ENCODE data around the gene NF1.
A peak's percentile ranks its signal among the peaks of the same experiment; 100 is the strongest.
"Not testable (repeated sequence)": the region's sequence is repeated elsewhere in the genome, so short reads cannot be mapped to it uniquely, and the experiment has no call there.

NF1 gene, protein sequence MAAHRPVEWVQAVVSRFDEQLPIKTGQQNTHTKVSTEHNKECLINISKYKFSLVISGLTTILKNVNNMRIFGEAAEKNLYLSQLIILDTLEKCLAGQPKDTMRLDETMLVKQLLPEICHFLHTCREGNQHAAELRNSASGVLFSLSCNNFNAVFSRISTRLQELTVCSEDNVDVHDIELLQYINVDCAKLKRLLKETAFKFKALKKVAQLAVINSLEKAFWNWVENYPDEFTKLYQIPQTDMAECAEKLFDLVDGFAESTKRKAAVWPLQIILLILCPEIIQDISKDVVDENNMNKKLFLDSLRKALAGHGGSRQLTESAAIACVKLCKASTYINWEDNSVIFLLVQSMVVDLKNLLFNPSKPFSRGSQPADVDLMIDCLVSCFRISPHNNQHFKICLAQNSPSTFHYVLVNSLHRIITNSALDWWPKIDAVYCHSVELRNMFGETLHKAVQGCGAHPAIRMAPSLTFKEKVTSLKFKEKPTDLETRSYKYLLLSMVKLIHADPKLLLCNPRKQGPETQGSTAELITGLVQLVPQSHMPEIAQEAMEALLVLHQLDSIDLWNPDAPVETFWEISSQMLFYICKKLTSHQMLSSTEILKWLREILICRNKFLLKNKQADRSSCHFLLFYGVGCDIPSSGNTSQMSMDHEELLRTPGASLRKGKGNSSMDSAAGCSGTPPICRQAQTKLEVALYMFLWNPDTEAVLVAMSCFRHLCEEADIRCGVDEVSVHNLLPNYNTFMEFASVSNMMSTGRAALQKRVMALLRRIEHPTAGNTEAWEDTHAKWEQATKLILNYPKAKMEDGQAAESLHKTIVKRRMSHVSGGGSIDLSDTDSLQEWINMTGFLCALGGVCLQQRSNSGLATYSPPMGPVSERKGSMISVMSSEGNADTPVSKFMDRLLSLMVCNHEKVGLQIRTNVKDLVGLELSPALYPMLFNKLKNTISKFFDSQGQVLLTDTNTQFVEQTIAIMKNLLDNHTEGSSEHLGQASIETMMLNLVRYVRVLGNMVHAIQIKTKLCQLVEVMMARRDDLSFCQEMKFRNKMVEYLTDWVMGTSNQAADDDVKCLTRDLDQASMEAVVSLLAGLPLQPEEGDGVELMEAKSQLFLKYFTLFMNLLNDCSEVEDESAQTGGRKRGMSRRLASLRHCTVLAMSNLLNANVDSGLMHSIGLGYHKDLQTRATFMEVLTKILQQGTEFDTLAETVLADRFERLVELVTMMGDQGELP (N-terminal part only)

DNA sequence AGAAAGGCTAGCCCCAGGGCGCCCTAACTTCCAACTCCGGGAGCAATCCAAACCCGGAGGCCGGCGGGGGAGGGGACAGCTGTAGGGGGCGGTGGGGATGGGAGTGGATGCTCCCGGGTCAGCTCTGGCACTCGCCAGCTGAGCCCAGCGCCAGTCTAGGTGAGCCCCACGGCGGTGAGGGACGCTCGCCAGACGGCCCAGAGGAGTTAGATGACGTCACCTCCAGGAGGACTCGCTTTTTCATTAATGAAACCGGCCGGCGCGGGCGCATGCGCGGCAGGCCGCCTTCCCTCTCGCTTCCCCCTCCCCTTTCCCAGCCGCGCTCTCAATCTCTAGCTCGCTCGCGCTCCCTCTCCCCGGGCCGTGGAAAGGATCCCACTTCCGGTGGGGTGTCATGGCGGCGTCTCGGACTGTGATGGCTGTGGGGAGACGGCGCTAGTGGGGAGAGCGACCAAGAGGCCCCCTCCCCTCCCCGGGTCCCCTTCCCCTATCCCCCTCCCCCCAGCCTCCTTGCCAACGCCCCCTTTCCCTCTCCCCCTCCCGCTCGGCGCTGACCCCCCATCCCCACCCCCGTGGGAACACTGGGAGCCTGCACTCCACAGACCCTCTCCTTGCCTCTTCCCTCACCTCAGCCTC, at the start of gene NF1:
TSS of gene NF1 (plus strand) at position 378 of the 636 bp plus-strand sequence. CDS start 333 bp downstream, outside the sequence.
- Mint-ChIP-seq H3K27ac (peak within 1 kb of the TSS; percentile 96), H3K27me3 (no peaks in the 10 kb centered on the region), H3K4me3 (peak within 1 kb of the TSS; percentile 95), H3K4me1 (peaks cover 9 to 11% of the 10 kb centered on the region in 2 donors), H3K36me3 (peaks cover 0 to 2% of the 10 kb centered on the region in 2 donors), H3K9me3 (no peaks in the 10 kb centered on the region)
- ATAC-seq (replicated peaks) (peak; percentile 90), DNase-seq (peak; percentile 87)

DNA sequence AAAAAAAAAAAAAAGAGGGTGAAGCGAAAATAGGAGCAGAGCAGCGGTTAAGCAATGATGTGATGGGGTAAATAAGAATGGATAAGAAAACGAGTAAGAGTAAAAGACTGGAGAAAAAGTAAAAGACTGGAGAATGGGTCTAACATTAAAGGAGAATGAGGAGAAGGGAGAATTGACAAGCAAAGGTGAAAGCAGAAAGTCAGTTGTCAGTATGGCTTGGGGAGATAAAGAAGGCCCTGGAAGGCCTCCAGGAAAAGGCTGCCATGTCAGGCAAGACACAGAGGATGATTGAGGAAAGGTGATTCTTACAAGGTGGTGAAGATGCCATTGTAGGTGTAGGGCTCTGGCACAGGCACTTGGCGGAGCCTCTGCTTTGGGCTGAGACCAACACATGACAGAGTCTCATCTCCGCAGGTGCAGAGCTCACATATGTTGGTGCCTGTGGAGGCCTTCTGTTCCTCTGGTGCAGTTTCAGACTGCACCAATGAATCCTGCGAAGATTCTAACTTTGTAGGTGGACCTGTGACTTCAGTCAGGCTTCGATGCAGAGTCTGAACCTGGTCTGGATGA, 47.8 kb upstream of the NF1 start:
- ATAC-seq (replicated peaks); H3K27ac Mint-ChIP-seq: not testable (repeated sequence)

DNA sequence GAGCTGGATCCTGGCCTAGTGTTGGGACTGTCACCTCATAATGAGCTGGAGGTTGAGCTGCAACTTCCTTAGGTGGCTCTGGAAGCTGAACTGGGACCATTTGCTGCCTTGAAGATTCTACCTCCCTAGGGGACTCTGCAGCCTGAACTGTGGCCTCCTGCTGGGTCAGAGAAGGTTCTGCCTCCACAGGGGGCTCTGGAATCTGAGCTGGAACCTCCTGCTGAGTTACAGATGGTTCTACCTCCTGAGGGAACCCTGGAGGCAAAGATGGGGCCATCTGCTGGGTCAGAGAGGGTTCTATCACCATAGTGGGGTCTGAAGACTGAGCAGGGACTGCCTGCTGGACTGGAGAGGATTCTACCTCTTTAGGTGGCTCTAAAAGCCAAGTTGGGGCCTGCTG, 46.6 kb upstream of the NF1 start:
- peaks cover 0 to 4% of the 10 kb centered on the region in 2 donors for H3K36me3 Mint-ChIP-seq
- no peak overlapping the region for H3K4me3 Mint-ChIP-seq
- H3K27ac Mint-ChIP-seq: no peak overlapping the region
- H3K9me3 Mint-ChIP-seq: peaks cover 0 to 7% of the 10 kb centered on the region in 2 donors
- H3K4me1 Mint-ChIP-seq: peaks cover 5 to 13% of the 10 kb centered on the region in 2 donors
- no peak for ATAC-seq (replicated peaks)
- H3K27me3 Mint-ChIP-seq: no peaks in the 10 kb centered on the region
- no peak for DNase-seq

More for the DNA sequence above, 47.8 kb upstream of the NF1 start:
- not testable (repeated sequence) for H3K4me3 Mint-ChIP-seq, H3K36me3 Mint-ChIP-seq, DNase-seq, H3K4me1 Mint-ChIP-seq, H3K9me3 Mint-ChIP-seq, H3K27me3 Mint-ChIP-seq

DNA sequence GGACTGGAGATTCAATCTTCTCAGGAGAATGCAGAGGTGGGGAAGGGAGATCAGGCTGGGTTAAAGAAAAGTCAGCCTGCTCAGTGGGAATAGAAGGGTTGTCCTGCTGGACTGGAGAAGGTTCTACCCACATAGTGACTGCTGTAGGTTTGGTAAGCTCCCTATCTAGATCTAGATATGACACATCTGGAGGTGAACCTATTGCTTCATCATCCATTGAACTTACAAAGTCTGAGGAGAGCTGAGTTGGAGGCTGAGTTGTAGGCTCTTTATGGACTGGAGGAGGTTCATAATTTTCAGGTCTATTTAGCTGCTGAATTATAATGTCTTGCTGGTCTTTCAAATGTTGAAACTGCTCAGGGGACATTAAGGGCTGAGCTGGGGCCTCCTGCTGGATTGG, 46.0 kb upstream of the NF1 start:
- ATAC-seq (replicated peaks) (no peak), DNase-seq (no peak)
- H3K9me3 Mint-ChIP-seq: peaks cover 0 to 7% of the 10 kb centered on the region in 2 donors
- no peaks in the 10 kb centered on the region for H3K27me3 Mint-ChIP-seq
- no peak overlapping the region for H3K4me3 Mint-ChIP-seq
- no peak overlapping the region for H3K27ac Mint-ChIP-seq
- peaks cover 5 to 13% of the 10 kb centered on the region in 2 donors for H3K4me1 Mint-ChIP-seq
- H3K36me3 Mint-ChIP-seq: peaks cover 0 to 4% of the 10 kb centered on the region in 2 donors

DNA sequence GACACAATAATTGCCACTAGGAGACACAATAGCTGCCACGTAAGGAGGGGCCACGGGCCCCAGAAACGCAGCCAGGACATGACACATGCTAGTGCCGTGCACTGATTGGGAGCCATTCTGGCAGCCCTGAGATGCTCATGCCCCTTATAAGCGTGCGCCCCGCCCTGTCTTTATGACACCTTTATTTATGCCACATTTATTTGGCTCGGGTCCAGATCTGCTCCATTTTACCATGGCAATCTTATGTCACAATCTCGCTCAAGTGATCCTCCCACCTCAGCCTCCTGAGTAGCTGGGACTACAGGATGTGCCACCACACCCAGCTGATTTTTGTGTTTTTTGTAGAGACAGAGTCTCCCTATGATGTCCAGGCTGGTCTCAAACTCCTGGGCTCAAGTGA, 43.8 kb upstream of the NF1 start:
- H3K9me3 Mint-ChIP-seq: peaks cover 0 to 7% of the 10 kb centered on the region in 2 donors
- no peaks in the 10 kb centered on the region for H3K27me3 Mint-ChIP-seq
- no peak overlapping the region for H3K4me3 Mint-ChIP-seq
- DNase-seq (no peak), ATAC-seq (replicated peaks) (no peak)
- peaks cover 5 to 13% of the 10 kb centered on the region in 2 donors for H3K4me1 Mint-ChIP-seq
- H3K27ac Mint-ChIP-seq: no peak overlapping the region
- peaks cover 0 to 4% of the 10 kb centered on the region in 2 donors for H3K36me3 Mint-ChIP-seq

DNA sequence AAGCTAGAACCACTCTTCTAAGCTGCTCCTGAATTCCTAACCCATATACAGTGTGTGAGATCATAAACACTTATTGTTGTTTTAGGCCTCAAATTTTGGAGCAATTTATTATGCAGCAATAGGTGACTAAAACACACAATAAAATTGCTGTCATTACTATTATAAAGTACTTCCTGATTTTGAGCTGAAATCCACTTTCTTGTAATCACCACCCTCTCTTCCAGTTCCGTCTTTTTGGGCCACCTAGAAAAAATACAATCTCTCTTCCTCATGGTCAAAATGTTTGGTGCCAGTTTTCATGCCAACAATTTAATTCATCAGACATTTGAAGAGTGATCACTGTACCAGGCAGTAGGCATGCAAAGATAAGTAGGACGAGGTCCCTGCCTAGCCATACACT, 43.3 kb upstream of the NF1 start:
- peaks cover 0 to 7% of the 10 kb centered on the region in 2 donors for H3K9me3 Mint-ChIP-seq
- ATAC-seq (replicated peaks) (no peak), DNase-seq (no peak)
- H3K27me3 Mint-ChIP-seq: no peaks in the 10 kb centered on the region
- H3K4me3 Mint-ChIP-seq: no peak overlapping the region
- H3K27ac Mint-ChIP-seq: no peak overlapping the region
- H3K4me1 Mint-ChIP-seq: peaks cover 5 to 13% of the 10 kb centered on the region in 2 donors
- H3K36me3 Mint-ChIP-seq: peaks cover 0 to 4% of the 10 kb centered on the region in 2 donors

DNA sequence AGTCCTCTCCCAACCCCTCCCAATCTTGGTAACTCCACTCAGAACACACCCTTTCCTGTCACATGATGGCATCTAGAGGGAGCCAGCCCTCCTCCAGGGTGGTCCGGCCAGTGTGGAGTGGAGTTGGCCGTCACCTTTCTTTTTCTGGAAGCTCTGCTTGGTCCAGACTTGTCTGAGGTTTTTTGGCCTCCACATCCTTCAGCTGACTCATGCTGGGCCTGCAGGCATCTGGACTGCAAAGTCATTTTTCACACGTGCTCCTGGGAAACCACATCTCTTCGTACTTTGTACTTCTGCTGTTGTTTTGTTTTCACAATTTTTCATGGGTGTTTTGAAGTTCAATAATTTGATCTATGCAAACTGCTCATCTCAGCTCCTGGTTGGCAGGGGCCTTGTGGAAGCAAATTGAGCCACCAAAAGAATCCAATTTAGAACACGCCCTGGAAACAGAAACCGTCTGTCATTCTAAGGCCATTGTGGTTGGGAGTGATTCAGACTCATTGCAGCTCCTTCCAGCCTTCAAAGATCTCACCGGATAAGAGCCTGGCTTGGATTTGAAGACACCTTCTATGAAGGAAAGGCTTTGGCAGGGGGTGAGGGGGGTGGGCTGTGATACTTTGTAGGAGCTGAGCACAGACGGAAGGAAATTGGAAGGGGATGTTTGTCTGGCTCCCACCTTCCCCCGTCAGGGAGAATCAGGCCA, 42.4 kb upstream of the NF1 start:
- no peak for DNase-seq
- H3K36me3 Mint-ChIP-seq: peaks cover 0 to 4% of the 10 kb centered on the region in 2 donors
- H3K4me1 Mint-ChIP-seq: peaks cover 5 to 13% of the 10 kb centered on the region in 2 donors
- H3K9me3 Mint-ChIP-seq: peaks cover 0 to 7% of the 10 kb centered on the region in 2 donors
- no peak overlapping the region for H3K27ac Mint-ChIP-seq
- H3K4me3 Mint-ChIP-seq: no peak overlapping the region
- ATAC-seq (replicated peaks): no peak
- H3K27me3 Mint-ChIP-seq: no peaks in the 10 kb centered on the region

DNA sequence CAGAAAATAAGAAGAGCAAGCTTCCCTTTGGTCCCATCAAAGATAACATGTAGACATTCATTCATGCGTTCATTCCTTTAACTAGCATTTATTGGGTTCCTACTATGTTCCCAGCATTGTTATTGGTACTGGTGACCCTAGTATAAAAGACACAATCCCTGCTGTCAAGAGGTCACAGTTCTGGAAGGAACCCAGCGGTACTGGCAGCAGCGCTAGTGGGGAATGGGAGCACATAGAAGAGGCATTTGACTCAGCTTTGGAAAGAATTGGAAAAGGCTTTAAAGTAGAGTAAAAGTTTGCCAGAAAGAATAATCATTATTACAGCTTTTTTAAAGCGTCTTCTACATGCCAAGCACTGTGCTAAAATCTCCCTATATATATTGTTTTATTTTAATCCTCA, 41.7 kb upstream of the NF1 start:
- H3K9me3 Mint-ChIP-seq: peaks cover 0 to 7% of the 10 kb centered on the region in 2 donors
- H3K27ac Mint-ChIP-seq: no peak overlapping the region
- H3K36me3 Mint-ChIP-seq: peaks cover 0 to 4% of the 10 kb centered on the region in 2 donors
- peaks cover 5 to 13% of the 10 kb centered on the region in 2 donors for H3K4me1 Mint-ChIP-seq
- DNase-seq (no peak), ATAC-seq (replicated peaks) (no peak)
- no peak overlapping the region for H3K4me3 Mint-ChIP-seq
- no peaks in the 10 kb centered on the region for H3K27me3 Mint-ChIP-seq

DNA sequence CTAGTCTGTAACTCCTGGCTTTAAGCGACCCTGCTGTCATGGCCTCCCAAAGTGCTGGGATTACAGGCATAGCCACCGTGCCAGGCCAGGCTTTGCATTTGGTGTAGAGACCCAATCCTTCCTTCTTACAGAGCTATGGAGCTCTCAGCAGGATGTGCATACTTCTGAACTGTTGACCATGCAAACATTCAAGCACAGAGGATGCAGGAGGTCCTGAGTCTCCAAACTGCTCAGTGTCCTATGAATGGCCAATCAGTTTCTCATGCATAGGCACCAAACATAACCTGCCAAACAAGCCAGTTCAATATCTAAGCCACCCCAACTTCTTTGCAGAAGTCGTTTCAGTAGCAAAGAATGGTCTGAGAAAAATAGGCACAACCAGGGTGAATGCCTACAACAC, 40.0 kb upstream of the NF1 start:
- Mint-ChIP-seq H3K4me1 (peaks cover 12 to 21% of the 10 kb centered on the region in 2 donors), H3K4me3 (no peak overlapping the region), H3K36me3 (peaks cover 0 to under 1% of the 10 kb centered on the region in 2 donors), H3K27me3 (no peaks in the 10 kb centered on the region), H3K27ac (no peak overlapping the region), H3K9me3 (peaks cover 0 to 7% of the 10 kb centered on the region in 2 donors)
- no peak for DNase-seq
- ATAC-seq (replicated peaks): no peak

DNA sequence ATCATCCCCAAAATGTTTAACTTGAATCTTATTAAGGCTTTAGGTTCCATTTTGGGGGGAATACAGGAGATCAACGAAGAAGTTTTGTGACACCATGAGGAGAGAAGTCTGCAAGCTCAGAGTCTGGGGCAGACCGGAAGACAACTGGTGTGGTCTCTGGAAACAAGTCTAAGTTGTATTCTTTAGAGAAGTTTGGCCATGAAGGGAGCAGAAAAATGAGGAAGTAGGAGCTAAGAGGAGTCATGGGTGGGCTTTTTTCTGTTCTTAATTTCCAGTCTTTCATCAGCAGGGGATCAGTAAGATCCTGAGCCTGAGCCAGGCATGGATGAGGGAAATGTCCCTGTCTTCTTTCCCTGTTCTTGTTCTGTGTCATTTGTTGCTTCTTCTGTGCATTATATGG, 35.8 kb upstream of the NF1 start:
- no peak overlapping the region for H3K4me3 Mint-ChIP-seq
- DNase-seq (no peak), ATAC-seq (replicated peaks) (no peak)
- no peaks in the 10 kb centered on the region for H3K36me3 Mint-ChIP-seq
- H3K9me3 Mint-ChIP-seq: no peaks in the 10 kb centered on the region
- H3K27ac Mint-ChIP-seq: peak overlapping the region; percentile 20
- H3K27me3 Mint-ChIP-seq: no peaks in the 10 kb centered on the region
- H3K4me1 Mint-ChIP-seq: peaks cover 13% of the 10 kb centered on the region in 2 donors

DNA sequence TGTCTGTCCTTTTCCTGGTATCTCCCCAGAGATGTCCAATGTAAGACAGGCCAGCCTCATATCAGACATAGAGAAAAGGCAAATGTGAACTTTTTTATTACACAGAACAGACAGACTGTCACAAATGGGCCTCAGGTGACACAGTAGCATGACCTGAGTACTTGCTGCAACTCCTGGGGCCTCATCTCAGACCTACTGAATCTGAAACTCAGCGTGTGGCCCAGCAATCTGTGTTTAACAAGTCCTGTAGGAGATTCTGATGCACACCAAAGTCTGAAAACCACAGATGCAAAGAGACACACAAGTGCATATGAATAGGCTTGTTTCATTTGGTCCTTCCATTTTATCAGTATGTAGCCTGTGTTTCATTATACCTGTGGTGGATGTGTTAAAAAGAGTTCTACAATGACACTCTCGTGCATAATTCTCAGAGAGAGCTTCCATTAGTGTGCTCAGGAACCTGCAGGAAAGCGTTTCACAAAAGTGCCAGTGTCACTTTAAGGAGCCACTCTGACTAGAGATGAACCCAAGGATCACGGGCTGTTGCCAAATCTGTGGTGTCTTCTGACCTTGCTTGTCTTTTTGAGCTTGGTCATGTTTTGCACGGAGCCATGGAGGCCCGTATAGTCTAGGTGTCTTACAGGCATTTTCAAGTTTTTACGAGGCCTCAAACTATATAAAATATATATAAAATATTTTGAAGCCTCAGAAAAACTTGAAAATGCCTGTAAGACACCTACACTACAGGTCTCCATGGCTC, 33.8 kb upstream of the NF1 start:
- no peak overlapping the region for H3K27ac Mint-ChIP-seq
- no peaks in the 10 kb centered on the region for H3K36me3 Mint-ChIP-seq
- H3K9me3 Mint-ChIP-seq: no peaks in the 10 kb centered on the region
- no peak for DNase-seq
- no peak for ATAC-seq (replicated peaks)
- H3K4me1 Mint-ChIP-seq: peaks cover 13% of the 10 kb centered on the region in 2 donors
- H3K27me3 Mint-ChIP-seq: no peaks in the 10 kb centered on the region
- no peak overlapping the region for H3K4me3 Mint-ChIP-seq

DNA sequence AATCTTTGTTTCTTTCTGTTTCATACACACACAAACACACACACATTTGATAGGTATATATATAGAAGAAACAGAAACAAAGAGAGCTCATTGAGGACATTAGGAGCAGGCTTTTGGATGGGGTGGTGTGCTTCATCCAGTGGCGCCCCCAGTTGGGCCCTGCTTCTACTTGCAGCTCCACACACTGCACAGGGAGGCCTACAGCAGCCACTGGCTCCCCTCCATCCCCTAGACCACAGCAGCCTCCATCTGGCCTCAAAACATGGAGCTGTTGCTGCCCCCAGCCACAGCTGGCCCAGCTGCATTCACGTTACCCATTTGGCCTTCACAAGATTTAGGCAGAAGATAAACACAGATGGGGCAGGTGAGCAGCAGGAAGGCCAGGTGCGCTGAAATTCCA, 33.1 kb upstream of the NF1 start:
- Mint-ChIP-seq H3K9me3 (no peaks in the 10 kb centered on the region), H3K36me3 (no peaks in the 10 kb centered on the region), H3K27ac (no peak overlapping the region), H3K27me3 (no peaks in the 10 kb centered on the region), H3K4me1 (peaks cover 13% of the 10 kb centered on the region in 2 donors), H3K4me3 (no peak overlapping the region)
- peak in 1 of 2 donors; percentile 60 for ATAC-seq (replicated peaks)
- DNase-seq: no peak

All from stimulated activated naive B cell treated with anti-CD40 and anti-IgM and Interleukin-4, amounts not matched to agents 10 μg/mL and 1 μg/mL and 100 μg/mL, for 72 hours (primary cell).